CD4-positive, alpha-beta T cell treated with Interleukin-1 beta for 1 hour (primary cell): ENCODE measurements around the gene DPH6.

Source experiments
- DNase-seq, 2 donors: peaks; one replicate each; pipeline ENCODE4 v3.0.0-alpha.2; 2020 to 2022

DPH6 gene

DNA sequence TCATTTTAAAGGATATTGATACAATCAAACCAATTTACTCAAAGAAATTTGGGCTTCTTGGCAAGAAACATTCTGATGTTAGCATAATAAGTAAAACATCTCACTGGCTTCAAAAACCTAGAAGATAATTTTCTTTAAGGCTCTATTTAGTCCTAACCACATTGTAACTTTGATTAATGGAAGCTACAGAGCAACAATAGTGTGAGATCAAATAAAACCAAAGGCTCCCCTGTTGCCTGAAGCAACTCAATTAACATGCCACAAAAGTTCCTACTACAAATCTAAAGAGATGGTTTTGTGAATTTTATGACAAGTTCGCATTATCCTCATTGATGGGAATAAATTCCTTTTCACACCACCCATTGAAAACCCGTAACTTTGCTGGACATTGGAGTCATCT is 5.9 kb downstream of the DPH6 start:
- DNase-seq, result no peak

DNA sequence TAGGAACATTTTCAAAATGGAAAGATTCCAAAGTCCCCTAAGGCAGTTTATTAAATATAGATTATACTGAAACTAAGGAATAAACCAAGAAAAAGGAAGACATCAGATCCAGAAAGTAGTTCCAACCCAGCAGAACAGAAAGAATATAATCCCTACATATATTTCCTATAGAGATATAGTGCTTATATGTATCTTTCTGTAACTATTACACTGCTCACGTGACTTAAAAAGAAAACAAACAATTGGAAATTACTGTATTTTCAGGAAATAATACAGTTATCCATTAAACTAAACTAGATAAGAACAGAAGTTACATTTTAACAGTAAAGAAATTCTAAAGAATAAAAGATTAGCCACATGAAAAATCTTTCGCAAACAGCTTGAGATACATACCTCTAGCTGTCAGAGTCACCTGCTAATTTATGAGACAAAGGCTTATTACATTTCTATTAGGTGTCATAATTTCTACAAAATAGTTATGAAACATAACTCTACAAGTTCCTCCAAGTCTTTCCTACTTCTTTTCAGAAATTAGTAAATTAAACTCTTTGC is 10.5 kb downstream of the DPH6 start:
- no peak for DNase-seq

DNA sequence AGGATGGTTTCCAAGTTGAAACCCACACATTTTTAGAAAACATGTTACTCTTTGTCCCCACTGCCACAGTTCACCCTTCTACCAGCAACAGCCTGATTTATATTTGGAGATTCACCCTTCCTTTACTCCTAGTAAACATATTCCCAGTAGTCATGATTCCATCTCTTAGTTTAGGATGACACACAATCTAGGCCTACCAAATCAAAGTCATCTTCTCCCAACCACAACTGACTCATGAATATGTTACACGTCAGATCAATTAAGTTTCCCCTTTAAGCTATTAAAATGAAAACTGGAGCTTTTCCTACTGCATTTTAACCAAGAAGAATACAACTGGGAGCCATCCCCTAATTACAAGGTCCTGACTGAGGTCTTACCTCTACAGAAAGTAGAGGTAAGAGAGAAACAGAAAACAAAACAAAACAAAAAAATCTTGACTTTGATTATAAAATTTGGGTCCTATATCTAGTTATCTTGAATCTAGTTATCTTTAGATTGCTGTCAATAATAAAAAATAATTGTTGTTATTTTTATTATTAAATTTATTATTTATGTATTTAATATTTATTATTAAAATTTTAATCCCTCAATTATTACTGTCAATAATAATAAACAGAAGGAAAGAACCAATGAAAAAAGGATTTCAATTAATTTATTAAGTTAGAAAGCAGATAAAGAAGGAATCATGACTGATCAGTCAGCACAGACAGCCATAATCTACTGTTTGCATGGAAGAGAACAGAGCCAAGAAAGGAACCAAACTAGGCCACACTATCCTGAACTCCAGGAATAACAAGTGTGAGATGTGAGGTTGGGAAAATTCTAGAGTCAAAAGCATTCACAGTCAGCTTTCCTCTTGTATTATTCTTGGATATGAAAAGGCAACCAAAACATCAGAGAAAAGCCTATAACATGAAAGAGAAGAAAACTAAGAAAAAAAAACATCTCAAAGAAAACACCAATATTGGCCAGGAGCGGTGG is 12.5 kb downstream of the DPH6 start:
- no peak for DNase-seq

DNA sequence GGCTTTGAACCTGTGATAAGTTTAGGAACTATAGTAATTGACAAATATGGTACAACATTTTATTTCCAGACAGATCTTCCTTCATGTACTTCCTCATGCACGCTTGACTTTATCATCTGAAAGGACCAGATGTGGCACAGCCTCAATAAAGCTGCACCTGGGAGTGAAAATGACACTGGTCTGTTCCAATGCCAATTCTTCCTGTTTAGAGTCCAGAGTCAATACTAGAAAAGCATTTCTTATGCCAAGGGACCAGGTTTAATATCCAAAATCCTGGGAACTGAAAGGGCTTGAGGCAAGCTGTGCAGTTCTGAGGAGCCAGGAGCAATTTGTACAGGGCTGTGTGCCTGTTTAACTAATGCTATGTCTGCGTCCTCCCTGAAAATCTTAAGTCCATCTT is 15.3 kb downstream of the DPH6 start:
- no peak for DNase-seq

DNA sequence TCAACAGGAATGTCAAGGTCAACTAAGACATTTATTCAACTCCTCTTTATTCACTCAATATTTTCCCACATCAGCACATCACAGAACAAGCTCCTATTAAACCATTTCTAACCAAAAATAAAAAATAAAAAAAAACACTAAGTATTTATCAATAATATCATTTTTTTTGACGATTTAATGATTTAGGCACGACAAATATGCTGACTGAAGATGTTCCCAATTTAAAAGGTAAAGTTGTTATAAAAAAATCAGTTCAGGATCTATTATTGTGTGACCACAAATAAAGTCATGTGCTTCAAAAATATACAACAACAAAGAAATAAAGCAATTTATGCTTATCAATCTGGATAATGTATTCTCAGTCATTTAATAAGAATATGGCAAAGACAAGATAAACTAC is 16.2 kb downstream of the DPH6 start:
- DNase-seq, result no peak

DNA sequence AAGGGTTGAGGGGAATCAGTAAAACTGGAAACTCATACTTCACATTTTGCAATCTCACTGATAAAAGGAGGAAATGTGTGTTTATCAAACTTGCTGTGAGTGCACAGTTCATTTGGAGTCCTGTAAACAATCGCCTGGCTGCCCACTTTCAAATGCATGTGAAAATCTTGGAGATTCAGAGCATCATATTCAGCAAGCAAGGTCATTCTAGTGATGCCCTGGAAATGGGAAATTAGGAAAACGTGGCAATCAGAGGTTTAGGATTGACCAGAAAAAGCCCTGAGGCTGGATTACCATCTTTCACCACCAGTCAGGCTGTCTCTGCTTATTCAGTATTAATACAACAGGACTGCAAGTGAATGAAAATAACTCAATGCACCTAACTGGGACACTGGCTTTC is 23.9 kb downstream of the DPH6 start:
- no peak for DNase-seq

DNA sequence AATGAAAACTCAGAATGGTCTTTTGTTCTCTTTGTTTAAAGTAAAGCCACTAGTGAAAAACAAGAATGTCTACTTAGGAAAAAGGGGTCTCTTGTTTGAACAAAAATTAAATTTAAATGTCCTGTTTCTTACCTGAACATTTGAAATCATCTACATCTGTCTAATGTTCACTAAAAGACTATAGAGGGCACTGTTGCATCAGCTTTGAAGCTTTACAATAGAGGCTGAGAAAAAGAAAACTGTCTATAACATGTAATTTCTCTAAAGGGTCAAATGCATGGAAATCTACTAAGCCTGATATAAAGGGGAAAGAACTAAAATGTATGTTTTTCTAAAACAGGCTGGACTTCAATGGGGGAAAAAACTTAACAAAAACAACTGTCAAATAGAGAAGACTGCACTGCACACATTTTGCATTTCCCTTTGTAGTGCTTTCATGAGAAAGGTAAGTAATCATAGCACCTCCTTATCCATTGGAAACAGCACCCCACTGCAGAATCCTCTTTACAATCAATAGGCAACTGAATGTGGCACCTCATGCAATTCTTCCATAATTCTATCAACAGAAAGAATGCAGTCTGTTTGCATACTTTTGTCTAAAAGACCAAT is 26.3 kb downstream of the DPH6 start:
- DNase-seq, result peak in 1 of 2 donors; percentile 46

DNA sequence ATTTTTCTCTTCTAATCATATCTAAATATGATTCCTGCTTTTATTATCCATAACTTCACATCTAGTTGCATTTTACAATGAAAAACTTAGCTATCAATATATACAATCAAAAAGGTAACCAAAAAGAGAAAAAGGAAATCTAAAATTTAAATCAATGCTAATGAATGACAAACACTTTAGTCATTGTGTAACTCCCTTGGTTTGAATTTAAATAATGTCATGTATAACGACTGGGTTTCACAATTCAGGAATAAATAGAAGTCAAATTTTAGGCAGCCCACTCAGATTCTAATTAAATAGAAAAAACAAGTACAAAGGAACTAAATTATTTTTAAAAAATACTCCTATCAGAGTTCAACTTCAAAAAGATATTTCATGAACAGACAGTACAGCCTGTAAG is 26.9 kb downstream of the DPH6 start:
- DNase-seq, result no peak

DNA sequence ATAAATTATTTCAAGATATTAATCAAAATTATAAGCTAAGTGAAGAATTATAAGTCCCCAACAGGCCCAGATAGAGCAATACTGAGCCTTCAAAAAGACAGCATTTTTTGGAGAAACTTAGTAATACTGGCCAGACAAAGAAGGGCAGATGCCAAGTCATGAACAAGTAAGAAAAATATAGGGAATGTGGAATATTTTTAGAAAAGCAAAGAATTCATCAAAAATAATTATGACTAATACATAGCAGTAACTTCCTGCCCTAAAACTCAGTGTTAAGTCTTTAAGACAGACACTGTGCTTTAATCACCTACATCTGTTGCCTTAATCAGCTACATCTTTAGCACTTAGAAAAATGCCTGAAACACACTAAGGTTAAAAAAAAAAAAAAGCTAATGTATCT is 31.2 kb downstream of the DPH6 start:
- DNase-seq, result no peak

DNA sequence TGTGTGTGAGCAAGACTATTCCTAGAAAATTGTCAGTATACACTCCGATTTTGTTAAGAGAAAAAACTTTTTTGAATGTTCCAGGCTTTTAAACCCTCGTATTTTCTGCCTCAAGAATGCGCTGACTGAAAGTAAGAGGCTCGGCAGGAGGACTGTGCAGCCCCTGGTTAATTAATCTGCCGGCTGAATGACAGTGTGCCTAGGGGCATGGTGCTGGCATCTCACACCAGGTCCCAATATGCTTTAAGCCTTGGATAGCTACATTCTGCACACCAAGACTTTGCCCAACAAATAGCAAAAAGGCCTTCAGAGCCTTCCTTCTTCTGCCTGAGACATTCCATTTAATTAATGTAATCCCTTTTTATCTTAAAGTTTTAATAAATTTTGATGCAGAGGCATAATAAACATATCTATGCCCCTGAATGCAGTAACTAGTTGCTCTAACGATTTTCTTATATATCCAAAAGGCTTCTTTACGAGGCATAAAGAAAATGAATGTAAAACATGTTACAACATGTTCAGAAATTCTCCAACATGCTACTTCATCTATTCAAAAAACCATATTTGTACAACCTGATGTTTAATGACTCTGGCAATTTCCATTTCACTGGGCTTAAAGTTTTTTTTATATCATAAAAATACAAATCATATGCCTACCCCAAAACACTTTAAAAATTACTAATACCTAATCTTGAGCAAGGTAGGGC is 37.9 kb downstream of the DPH6 start:
- DNase-seq, result no peak

DNA sequence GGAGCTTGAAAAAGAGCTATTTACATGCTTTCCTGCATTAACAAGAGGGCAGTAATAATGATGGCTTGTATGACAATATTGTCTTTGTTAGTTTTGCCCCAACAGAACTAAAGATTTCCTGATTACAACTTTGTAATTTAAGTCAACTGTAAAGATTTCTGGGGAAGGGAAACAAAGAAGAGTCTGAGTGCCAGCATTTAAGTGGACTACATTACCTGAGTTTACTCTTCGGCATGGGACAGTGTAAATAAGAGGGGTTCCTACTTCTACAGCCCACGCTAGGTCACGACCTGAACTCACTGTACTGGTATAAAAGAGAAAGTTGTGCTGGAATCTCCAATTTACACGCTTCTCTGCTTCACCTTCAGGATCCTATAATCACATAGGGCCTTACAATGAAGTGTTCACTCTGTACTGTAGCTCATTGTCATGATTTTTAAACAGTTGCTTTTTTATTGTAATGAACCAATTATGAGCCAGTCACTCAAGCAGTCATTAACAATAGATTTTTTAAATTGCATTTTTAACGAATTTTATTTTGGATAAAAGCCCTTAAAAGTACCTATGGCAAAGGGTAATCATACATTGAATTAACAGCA is 39.6 kb downstream of the DPH6 start:
- DNase-seq, result no peak

DNA sequence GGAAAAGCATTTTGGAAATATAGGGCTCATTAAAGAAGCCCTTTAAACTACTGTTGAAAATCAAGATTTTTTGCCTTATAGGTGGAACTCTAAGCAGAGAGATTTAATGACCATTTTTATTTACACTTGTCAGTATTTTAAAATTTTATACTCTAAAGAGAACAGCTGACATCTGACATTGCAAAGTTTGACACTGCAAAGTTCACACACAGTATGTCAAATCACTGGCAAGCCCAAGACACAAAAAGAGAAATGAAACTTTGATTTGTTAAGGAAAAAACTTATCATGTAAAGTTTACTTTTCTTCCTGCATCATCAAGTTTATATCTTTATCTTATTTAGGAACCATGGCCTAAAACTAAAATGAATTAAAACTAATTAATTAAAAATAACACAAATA is 40.2 kb downstream of the DPH6 start:
- no peak for DNase-seq

DNA sequence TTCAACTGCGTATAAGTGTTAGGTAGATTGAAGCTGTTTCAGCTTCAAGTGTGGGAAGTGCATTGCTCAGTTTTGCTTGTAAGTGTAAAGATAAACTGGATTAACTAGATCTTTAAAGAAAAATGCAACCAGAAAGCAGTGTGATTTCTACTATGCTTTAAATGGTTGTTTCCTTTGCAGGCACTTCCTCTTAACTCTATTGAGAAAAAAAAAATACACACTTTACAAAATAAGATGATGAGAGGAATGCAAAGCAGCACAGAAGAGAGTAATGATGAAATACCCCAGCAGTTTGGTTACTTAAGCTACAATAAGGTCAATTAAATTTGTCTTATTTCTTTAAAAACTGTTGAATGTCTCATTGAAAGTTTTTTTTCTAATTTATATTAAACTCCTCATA is 40.8 kb downstream of the DPH6 start:
- DNase-seq, result no peak

DNA sequence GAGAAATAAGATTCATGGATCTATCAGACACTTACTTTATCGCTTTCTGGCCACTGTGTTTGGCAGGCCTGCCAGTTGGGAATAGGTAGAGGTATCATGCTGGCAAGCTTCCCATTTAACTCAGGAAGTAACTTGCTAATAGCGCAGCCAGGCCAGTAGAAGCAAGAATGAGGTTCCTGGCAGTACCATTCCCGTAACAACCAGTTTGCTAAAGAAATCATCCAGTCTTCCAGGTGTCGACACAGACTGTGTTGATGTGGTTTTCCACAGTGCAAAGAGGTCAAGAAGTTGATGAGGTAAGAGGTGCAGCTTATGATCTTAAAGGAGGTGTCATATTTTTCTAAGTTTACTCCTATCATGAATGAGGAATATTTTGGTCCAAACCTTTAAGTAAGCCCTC is 46.2 kb downstream of the DPH6 start:
- no peak for DNase-seq

DNA sequence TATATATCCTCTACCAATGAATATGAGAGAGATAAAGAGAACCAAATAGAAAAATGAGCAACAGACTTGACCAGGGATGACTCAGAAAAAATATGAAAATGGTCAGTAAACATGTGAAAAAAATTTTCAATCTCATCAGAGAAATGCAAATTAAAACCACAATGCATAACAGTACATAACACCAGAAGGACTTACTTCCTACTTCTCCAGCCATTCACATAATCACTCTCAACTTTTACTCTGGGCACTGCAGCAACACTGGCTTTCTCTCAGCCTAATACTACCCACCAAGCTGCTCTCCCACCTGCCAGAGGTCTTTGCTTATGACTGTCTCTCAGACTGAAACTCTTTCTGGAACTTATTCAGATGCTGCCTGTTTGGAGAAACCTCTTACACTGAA is 49.4 kb downstream of the DPH6 start:
- no peak for DNase-seq

DNA sequence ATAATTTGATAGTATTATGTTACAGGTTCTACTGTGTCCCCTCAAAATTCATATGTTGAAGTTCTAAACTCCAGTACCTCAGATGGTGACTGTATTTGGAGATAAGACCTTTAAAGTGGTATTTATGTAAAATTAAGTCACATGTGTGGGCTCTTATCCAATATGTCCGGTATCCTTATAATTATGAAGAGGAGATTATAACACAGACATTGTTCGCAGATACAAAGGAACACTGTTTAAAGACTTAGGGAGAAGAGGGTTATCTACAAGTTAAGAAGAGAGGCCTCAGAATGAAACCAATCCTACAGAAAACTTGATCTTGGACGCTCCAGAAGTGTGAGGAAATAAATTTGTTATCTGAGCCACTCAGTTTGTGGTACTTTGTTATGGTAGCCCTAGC is 50.9 kb downstream of the DPH6 start:
- DNase-seq, result no peak

DNA sequence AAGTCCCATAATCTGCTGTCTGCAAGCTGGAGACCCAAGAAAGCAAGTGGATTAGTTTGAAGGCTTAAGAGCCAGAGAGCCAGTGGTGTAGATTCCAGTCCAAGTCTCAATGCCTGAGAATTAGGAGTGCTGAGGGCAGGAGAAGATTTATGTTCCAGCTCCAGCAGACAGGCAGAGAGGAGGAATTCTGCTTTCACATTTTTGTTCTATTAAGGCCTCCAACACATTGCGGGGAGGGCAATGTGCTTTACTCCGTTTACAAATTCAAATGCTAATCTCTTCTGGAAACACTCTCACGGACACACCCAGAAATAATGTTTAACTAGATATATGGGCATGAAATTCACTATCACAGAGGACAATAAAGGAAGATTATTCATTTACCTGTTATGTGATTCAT is 54.0 kb downstream of the DPH6 start:
- DNase-seq, result no peak

DNA sequence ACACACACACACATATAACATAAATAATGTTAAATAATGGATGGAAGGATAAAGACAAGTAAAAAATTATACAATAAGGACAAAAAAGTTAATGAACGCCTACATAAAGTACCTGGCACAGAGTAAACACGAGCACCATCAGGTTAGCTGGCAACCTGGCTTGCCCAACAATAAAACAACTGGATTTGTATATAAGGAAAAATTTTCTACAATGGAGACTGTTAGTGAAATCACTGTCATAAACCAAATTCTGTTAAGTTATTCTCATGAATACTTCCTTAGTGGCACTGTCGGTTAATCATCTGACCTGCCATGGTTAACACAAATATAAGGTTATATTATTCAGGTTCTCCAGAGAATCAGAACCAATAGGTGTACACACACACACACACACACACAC is 54.8 kb downstream of the DPH6 start:
- no peak for DNase-seq

DNA sequence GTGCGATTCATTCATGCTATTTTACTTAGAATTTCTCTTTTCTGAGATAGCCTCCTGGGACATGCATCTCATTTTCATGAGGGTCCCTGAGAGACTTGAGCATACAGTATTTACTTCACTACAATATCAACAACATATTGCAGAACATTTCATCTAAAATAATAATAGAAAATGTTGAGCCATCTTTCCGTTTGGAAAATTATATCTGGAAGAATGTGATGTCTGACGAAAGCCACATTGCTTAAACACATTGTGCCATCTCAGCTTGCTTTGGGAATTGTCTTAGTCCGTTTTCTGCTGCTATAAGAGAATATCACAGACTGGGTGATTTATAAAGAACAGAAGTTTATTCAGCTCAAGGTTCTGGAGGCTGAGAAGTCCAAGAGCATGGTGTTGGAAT is 55.5 kb downstream of the DPH6 start:
- DNase-seq, result no peak

DNA sequence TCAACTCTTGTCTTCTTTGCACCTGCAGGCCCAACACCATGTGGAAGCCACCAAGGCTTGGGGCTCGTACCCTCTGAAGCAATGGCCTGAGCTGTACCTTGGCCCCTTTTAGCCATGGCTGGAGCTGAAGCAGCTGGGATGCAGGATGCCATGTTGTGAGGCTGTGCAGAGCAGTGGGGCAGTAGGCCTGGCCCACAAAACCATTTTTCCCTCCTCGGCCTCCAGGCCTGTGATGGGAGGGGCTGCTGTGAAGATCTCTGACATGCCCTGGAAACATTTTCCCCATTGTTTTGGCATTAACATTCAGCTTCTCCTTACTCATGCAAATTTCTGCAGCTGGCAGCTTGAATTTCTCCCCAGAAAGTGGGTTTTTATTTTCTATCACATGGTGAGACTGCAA is 58.5 kb downstream of the DPH6 start:
- DNase-seq, result no peak

DNA sequence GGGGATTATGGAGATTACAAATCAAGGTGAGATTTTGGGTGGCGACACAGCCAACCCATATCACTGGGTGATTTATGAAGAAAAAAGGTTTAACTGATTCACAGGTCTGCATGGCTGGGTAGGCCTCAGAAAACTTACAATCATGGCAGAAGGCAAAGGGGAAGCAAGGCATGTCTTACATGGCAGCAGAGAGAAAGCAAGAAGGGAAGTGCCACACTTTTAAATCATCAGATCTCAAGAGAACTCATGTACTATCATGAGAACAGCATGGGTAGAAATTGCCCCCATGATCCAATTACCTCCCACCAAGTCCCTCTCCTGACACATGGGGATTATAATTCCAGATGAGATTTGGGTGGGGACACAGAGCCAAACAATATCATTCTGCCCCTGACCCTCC is 59.7 kb downstream of the DPH6 start:
- no peak for DNase-seq

DNA sequence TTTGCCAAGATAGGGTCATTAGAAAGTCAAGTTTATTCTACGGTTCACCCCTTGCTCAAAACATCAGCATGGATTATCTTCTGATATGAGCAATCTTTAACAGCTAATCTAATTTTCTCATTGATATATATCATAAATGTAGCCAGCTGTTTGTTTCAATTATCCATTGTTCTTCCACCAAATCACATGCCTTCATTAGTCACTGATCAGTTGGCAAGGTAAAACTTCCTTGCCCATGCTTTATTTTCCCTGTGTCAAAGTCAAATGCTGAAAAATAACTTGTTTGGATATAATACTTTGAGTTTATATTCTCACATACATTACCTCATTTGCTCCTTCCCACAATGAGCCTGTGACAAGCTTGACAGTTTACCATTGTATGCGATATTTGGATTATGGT is 60.6 kb downstream of the DPH6 start:
- DNase-seq, result no peak

DNA sequence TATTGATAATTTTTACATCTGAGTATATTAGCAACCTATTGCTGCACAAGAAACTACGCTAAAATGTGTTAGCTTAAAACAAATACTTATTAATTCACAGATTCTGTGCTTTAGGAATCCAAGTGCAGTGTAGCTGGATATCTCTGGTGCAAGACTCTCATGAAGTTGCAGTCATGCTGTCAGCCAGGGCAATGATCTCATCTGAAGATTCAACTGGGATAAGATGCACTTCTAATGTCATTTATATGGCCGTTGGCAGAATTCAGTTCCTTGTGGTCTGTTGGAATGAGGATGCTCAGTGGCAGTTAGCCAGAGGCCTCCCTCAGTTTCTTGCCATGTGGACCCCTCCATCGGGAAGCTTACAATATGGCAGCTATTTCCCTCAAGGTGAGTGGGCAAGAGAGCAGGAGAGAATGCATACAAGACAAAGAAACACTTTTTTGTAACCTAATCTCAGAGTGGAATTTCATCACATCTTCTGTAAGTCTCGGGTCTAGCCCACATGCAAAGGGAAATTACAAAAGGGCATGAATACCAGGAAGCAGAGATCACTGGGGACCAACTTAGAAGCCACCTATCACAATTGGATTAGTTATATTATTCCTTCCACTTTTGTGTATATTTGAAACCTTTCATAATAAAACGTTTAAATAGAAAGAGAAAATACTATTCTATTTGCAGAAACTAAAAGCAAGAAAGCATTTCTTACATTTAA is 61.6 kb downstream of the DPH6 start:
- no peak for DNase-seq
